ENCODE data around the gene B4GAT1. TPM values are rescaled to one million over a fixed set of nuclear protein-coding genes. Genes with fewer than 3 reads are reported as not detected.

The B4GAT1 gene
- total and polyA plus RNA-seq, 2 of the 13 experiments (the other 11 are each of a cell fraction or from before 2014, with no cell fraction given): 40.4 to 109 TPM

DNA sequence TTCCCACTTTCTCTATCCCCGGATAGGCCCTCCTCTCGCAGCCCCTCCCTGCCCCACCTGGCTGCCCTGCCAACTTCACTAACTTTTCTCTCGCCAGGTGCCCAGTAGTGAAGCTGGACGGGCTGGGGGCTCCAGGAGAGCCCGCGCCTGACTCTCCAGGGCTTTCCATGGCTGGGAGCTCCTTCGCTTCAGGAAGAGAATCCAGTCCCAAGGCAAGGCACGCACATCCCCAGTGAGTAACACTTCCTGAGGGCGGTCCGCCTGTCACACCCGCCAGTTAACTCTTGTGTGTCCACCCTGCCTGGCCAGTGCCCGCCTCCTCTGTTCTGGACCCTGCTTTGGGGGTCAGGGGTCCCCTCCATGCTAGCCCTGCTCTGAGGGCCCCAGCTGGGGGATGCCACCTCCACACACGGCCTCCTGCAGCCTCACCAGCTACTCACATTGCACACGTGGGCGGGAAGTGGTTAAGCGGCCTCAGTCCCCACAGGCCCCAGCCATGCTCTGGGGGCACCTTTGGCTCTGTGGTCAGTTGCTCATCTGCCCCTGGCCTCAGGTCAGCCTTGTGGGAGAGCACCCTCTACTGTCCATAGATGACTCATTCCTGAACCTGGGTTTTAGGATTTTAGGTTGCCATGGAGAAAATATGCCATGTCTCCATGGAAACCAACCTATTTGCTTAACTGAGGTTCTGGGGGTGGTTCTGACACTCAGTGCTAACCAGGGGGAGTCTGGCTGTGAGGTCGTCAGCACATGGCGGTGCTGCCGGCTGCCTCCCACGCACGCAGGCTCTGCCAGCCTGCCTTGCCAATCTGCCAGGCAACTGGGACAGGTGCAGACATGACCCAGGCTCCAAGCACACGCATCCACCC is 11.0 kb downstream of the B4GAT1 start, which contains the start of gene RIN1 (continued):
- peak; percentile 90; the same call in 1 of the 2 replicates for TF ChIP-seq ZNF816 (CRISPR knock-in tag; IDR thresholded peaks at IDR 0.05; ENCODE audit: borderline replicate concordance)
- TF ChIP-seq RORA (CRISPR knock-in tag; IDR thresholded peaks at IDR 0.05): no peak
- TF ChIP-seq ZNF747 (CRISPR knock-in tag; IDR thresholded peaks at IDR 0.05; ENCODE audit: borderline replicate concordance): no peak; the same call in 1 of the 2 replicates
- TF ChIP-seq TRIM24 (CRISPR knock-in tag; IDR thresholded peaks at IDR 0.05): no peak
- no peak for TF ChIP-seq KLF9 (CRISPR knock-in tag; IDR thresholded peaks at IDR 0.05; ENCODE audit: low read depth)
- TF ChIP-seq ZNF672 (CRISPR knock-in tag; IDR thresholded peaks at IDR 0.05): no peak
- TF ChIP-seq ZNF552 (CRISPR knock-in tag; IDR thresholded peaks at IDR 0.05; ENCODE audit: borderline replicate concordance): peak; percentile 62; the same call in 1 of the 2 replicates
- peak; percentile 78 for TF ChIP-seq ZSCAN31 (CRISPR knock-in tag; IDR thresholded peaks at IDR 0.05; ENCODE audit: low read depth)
- TF ChIP-seq SYNCRIP (IDR thresholded peaks at IDR 0.05; ENCODE audit: insufficient read depth, low read depth, low read length): no peak
- peak; percentile 89 for TF ChIP-seq ZNF891 (CRISPR knock-in tag; IDR thresholded peaks at IDR 0.05)
- TF ChIP-seq SMARCC2 (IDR thresholded peaks at IDR 0.05): no peak
- no peak for TF ChIP-seq MAFG (CRISPR knock-in tag; IDR thresholded peaks at IDR 0.05)
- TF ChIP-seq ZNF556 (CRISPR knock-in tag; IDR thresholded peaks at IDR 0.05; ENCODE audit: borderline replicate concordance): peak; percentile 54; the same call in 1 of the 2 replicates
- TF ChIP-seq BRCA1 (CRISPR knock-in tag; IDR thresholded peaks at IDR 0.05): peak; percentile 50; the same call in 1 of the 2 replicates
- TF ChIP-seq, protein P1, sequence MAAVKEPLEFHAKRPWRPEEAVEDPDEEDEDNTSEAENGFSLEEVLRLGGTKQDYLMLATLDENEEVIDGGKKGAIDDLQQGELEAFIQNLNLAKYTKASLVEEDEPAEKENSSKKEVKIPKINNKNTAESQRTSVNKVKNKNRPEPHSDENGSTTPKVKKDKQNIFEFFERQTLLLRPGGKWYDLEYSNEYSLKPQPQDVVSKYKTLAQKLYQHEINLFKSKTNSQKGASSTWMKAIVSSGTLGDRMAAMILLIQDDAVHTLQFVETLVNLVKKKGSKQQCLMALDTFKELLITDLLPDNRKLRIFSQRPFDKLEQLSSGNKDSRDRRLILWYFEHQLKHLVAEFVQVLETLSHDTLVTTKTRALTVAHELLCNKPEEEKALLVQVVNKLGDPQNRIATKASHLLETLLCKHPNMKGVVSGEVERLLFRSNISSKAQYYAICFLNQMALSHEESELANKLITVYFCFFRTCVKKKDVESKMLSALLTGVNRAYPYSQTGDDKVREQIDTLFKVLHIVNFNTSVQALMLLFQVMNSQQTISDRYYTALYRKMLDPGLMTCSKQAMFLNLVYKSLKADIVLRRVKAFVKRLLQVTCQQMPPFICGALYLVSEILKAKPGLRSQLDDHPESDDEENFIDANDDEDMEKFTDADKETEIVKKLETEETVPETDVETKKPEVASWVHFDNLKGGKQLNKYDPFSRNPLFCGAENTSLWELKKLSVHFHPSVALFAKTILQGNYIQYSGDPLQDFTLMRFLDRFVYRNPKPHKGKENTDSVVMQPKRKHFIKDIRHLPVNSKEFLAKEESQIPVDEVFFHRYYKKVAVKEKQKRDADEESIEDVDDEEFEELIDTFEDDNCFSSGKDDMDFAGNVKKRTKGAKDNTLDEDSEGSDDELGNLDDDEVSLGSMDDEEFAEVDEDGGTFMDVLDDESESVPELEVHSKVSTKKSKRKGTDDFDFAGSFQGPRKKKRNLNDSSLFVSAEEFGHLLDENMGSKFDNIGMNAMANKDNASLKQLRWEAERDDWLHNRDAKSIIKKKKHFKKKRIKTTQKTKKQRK (IDR thresholded peaks at IDR 0.05; ENCODE audit: low read length): no peak
- no peak for TF ChIP-seq RFX5 (IDR thresholded peaks at IDR 0.05; ENCODE audit: low read depth, low read length)
- peak; percentile 85 for TF ChIP-seq RFX3 (CRISPR knock-in tag; IDR thresholded peaks at IDR 0.05)
- peak; percentile 26; the same call in 1 of the 2 replicates for TF ChIP-seq NFYC (CRISPR knock-in tag; IDR thresholded peaks at IDR 0.05)
- TF ChIP-seq, protein P2, sequence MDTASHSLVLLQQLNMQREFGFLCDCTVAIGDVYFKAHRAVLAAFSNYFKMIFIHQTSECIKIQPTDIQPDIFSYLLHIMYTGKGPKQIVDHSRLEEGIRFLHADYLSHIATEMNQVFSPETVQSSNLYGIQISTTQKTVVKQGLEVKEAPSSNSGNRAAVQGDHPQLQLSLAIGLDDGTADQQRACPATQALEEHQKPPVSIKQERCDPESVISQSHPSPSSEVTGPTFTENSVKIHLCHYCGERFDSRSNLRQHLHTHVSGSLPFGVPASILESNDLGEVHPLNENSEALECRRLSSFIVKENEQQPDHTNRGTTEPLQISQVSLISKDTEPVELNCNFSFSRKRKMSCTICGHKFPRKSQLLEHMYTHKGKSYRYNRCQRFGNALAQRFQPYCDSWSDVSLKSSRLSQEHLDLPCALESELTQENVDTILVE (CRISPR knock-in tag; IDR thresholded peaks at IDR 0.05): peak; percentile 55; the same call in 1 of the 2 replicates
- no peak for TF ChIP-seq ZNF256 (CRISPR knock-in tag; conservative IDR thresholded peaks at IDR 0.05)
- TF ChIP-seq EED (CRISPR knock-in tag; IDR thresholded peaks at IDR 0.05): 0 out of 2 replicates have a peak, but pooled peaks have one; percentile 1
- TF ChIP-seq ZNF343 (CRISPR knock-in tag; IDR thresholded peaks at IDR 0.05): no peak
- peak; percentile 87 for TF ChIP-seq YEATS2 (CRISPR knock-in tag; IDR thresholded peaks at IDR 0.05; ENCODE audit: borderline replicate concordance)
- TF ChIP-seq, protein P3, sequence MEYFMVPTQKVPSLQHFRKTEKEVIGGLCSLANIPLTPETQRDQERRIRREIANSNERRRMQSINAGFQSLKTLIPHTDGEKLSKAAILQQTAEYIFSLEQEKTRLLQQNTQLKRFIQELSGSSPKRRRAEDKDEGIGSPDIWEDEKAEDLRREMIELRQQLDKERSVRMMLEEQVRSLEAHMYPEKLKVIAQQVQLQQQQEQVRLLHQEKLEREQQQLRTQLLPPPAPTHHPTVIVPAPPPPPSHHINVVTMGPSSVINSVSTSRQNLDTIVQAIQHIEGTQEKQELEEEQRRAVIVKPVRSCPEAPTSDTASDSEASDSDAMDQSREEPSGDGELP (IDR thresholded peaks at IDR 0.05; ENCODE audit: borderline replicate concordance, low read depth): peak; percentile 69; the same call in 1 of the 2 replicates
- no peak for TF ChIP-seq ZSCAN20 (CRISPR knock-in tag; IDR thresholded peaks at IDR 0.05; ENCODE audit: borderline replicate concordance)
- no peak for TF ChIP-seq SOX6 (IDR thresholded peaks at IDR 0.05)
- TF ChIP-seq SOX6 (CRISPR knock-in tag; IDR thresholded peaks at IDR 0.05): peak; percentile 67
